Liver (tissue), 3 donors: Measurements from ENCODE around the gene KRTAP1-4.

ENCODE experiments used
- RAD21 ChIP-seq, 2 donors: IDR thresholded peaks; 2 replicates each; pipeline ENCODE4 v1.6.1; 2016; ENCODE audit warnings: antibody characterized with exemption in 2 of 2, mild to moderate bottlenecking in 2 of 2
- RXRA ChIP-seq, 2 donors: IDR thresholded peaks; 2 replicates each; pipeline ENCODE4 v1.6.1; 2017 to 2018; ENCODE audit warnings: antibody characterized with exemption in 2 of 2, mild to moderate bottlenecking in 1 of 2
- TF ChIP-seq, protein P1 (sequence below): fragments of 150-350 bp; IDR thresholded peaks from 2 replicates; pipeline ENCODE4 v1.5.1; 2017; ENCODE audit warnings: improper control_type of control experiment, low read depth, low read length; ENCODE audit not compliant: missing input control
- donor health status: healthy.
- donor health status: healthy.

DNA sequence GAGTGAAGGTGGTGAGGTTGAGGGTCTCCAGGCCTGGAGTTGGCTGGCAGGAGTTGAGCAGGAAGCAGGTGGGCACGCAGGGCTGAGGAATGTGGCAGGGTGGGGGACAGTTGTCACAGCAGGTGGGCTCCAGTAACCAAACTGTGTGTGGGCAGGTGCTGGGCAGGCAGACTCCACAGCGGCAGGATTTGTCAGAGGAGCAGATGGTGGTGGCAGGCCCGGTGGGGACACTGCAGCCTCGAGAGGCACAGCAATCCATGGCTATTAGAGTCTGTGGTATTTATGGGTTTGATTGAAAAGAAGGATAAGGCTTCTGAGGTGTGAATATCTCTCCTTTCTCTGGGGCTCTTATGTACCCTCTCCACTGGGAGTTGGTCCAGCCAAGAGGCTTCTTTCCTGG is 36.2 kb downstream of the KRTAP1-4 start, which contains the start of gene KRTAP3-3:
- TF ChIP-seq, protein P1, sequence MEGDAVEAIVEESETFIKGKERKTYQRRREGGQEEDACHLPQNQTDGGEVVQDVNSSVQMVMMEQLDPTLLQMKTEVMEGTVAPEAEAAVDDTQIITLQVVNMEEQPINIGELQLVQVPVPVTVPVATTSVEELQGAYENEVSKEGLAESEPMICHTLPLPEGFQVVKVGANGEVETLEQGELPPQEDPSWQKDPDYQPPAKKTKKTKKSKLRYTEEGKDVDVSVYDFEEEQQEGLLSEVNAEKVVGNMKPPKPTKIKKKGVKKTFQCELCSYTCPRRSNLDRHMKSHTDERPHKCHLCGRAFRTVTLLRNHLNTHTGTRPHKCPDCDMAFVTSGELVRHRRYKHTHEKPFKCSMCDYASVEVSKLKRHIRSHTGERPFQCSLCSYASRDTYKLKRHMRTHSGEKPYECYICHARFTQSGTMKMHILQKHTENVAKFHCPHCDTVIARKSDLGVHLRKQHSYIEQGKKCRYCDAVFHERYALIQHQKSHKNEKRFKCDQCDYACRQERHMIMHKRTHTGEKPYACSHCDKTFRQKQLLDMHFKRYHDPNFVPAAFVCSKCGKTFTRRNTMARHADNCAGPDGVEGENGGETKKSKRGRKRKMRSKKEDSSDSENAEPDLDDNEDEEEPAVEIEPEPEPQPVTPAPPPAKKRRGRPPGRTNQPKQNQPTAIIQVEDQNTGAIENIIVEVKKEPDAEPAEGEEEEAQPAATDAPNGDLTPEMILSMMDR = no peak
- TF ChIP-seq RXRA (IDR thresholded peaks at IDR 0.05) = no peak
- TF ChIP-seq RAD21 (IDR thresholded peaks at IDR 0.05) = no peak
